GM12878 (cell line): ENCODE results near the gene LAMA5. TPM values are rescaled to one million over a fixed set of nuclear protein-coding genes. Genes with fewer than 3 reads are reported as not detected.

ENCODE experiments used
- ATAC-seq: fragments of 200-7000 bp; cut with Tn5 transposase; 3 replicates; pipeline ENCODE4 v1.9.1; 2020; ENCODE audit warnings: mild to moderate bottlenecking, moderate library complexity
- BruUV-seq: library from RNA; stranded (reverse); fragments of 400-500 nt; replicated peaks from 2 replicates; lab custom pipeline; 2021; lab: Mats Ljungman, UMichigan
- CTCF ChIA-PET: fragments of 300-600 bp; sonication (Branson Sonifier 250); formaldehyde crosslinking; extraction: SDS; loops from one replicate; lab custom pipeline; 2021; ENCODE audit warnings: inconsistent platforms; lab: Yijun Ruan, JAX
- POLR2A ChIA-PET: fragments of 350-600 bp; formaldehyde crosslinking; extraction: SDS; loops from one replicate; lab custom pipeline; 2021; ENCODE audit warnings: inconsistent platforms; lab: Charles Lee
- RAD21 ChIA-PET: fragments of 300-600 bp; sonication (Branson Sonifier 250); formaldehyde crosslinking; loops from one replicate; lab custom pipeline; 2023; ENCODE audit warnings: antibody characterized with exemption; ENCODE audit not compliant: unreplicated experiment; lab: Charles Lee
- SMC1A ChIA-PET: fragments of 300-600 bp; sonication (Branson Sonifier 250); formaldehyde crosslinking; loops from one replicate; lab custom pipeline; 2023; ENCODE audit not compliant: unreplicated experiment, uncharacterized antibody; lab: Charles Lee
- DNase-seq: peaks from one replicate; pipeline ENCODE4 v3.0.0-alpha.2; 2011; ENCODE audit warnings: low read depth, low spot score
- FAIRE-seq: peaks from 3 replicates; lab custom pipeline; 2011; peaks lifted over from hg19 to GRCh38; lab: Jason Lieb, UNC
- H2AFZ ChIP-seq: 2 replicates; pipeline ENCODE4 v1.6.0; 2011; ENCODE audit warnings: low read depth, low read length, control low read depth; ENCODE audit not compliant: control insufficient read depth
- H3K27ac ChIP-seq: 2 replicates; pipeline ENCODE4 v1.5.1; 2011; ENCODE audit warnings: control low read depth; ENCODE audit not compliant: control insufficient read depth, insufficient read depth
- H3K27me3 ChIP-seq, 2 experiments: replicated peaks in 1 of 2; 2 replicates each; pipeline versions ENCODE4 v1.6.0 to v1.6.1; 2011; ENCODE audit warnings: low read length in 1 of 2; ENCODE audit not compliant: control insufficient read depth in 2 of 2, insufficient read depth in 2 of 2
- H3K36me3 ChIP-seq, 2 experiments: 2 replicates each; pipeline ENCODE4 v1.5.1; 2011; ENCODE audit warnings: low read length in 1 of 2; ENCODE audit not compliant: control insufficient read depth in 2 of 2, insufficient read depth in 2 of 2
- H3K4me1 ChIP-seq: 2 replicates; pipeline ENCODE4 v1.6.1; 2011; ENCODE audit warnings: mild to moderate bottlenecking, low read length, moderate library complexity, mixed read lengths; ENCODE audit not compliant: control insufficient read depth, insufficient read depth
- H3K4me2 ChIP-seq: 2 replicates; pipeline ENCODE4 v1.6.0; 2011; ENCODE audit warnings: control low read depth; ENCODE audit not compliant: control insufficient read depth, insufficient read depth
- H3K4me3 ChIP-seq: fragments of 200-600 bp; sonication (generic); 2 replicates; pipeline ENCODE4 v1.5.1; 2016
- H3K79me2 ChIP-seq: 2 replicates; pipeline ENCODE4 v1.6.0; 2011; ENCODE audit warnings: low read length; ENCODE audit not compliant: control insufficient read depth, insufficient read depth
- H3K9ac ChIP-seq: 2 replicates; pipeline ENCODE4 v1.8.0; 2011; ENCODE audit warnings: low read length, control low read depth, mixed read lengths; ENCODE audit not compliant: control insufficient read depth, insufficient read depth
- H3K9me3 ChIP-seq: replicated peaks from 3 replicates; pipeline ENCODE4 v1.5.1; 2011; ENCODE audit warnings: mild to moderate bottlenecking, low read length; ENCODE audit not compliant: control insufficient read depth, insufficient read depth
- H4K20me1 ChIP-seq: 2 replicates; pipeline ENCODE4 v1.6.0; 2011; ENCODE audit not compliant: control insufficient read depth, insufficient read depth
- CREB1 ChIP-seq: IDR thresholded peaks from 2 replicates; pipeline ENCODE4 v1.6.1; 2012; ENCODE audit warnings: low read depth, mild to moderate bottlenecking, inconsistent platforms
- FOXM1 ChIP-seq: IDR thresholded peaks from 2 replicates; pipeline ENCODE4 v1.6.1; 2012; ENCODE audit warnings: low read depth, mild to moderate bottlenecking, inconsistent platforms, low read length, moderate library complexity
- HCFC1 ChIP-seq: fragments of 150-350 bp; IDR thresholded peaks from 2 replicates; pipeline ENCODE4 v1.6.1; 2014; ENCODE audit warnings: low read length
- NRF1 ChIP-seq: conservative IDR thresholded peaks from 2 replicates; pipeline ENCODE4 v1.6.1; 2011; ENCODE audit warnings: mild to moderate bottlenecking, low read depth, low read length, improper control_type of control experiment
- RAD51 ChIP-seq: fragments of 450-650 bp; IDR thresholded peaks from 2 replicates; pipeline ENCODE4 v1.6.1; 2016; ENCODE audit warnings: moderate library complexity, mild to moderate bottlenecking, inconsistent platforms
- RCOR1 ChIP-seq: conservative IDR thresholded peaks from 2 replicates; pipeline ENCODE4 v1.6.1; 2012; ENCODE audit warnings: low read depth, low read length, improper control_type of control experiment
- RFX5 ChIP-seq: IDR thresholded peaks from 2 replicates; pipeline ENCODE4 v1.6.1; 2011; ENCODE audit warnings: low read depth, low read length, improper control_type of control experiment
- SMAD1 ChIP-seq: fragments of 450-650 bp; IDR thresholded peaks from 2 replicates; pipeline ENCODE4 v1.6.1; 2018; ENCODE audit warnings: mild to moderate bottlenecking, low read depth; ENCODE audit not compliant: partially characterized antibody
- ZNF207 ChIP-seq: fragments of 450-650 bp; IDR thresholded peaks from 2 replicates; pipeline ENCODE4 v1.6.1; 2014; ENCODE audit warnings: antibody characterized with exemption, mild to moderate bottlenecking, borderline replicate concordance
- WGBS: methylation state at CpG from one replicate; pipeline ENCODE4 v1.1.6; 2016; ENCODE audit warnings: low lambda C conversion rate; ENCODE audit not compliant: insufficient replicate concordance, insufficient coverage; ENCODE audit errors: missing lambda C conversion rate; 5-methylcytosine and 5-hydroxymethylcytosine counted together
- in situ Hi-C: fragments of 300-500 bp; cut with MboI; formaldehyde crosslinking; loops from 9 replicates; pipeline ENCODE4 v1.14.3; 2018; ENCODE audit warnings: mixed read lengths
- intact Hi-C: fragments of 100-400 bp; cut with micrococcal nuclease; formaldehyde crosslinking; loops from one replicate; pipeline ENCODE4 v1.14.2; 2022; ENCODE audit not compliant: unreplicated experiment
- polyA plus RNA-seq, 11 experiments: library from polyadenylated mRNA; depleted of rRNA in 4 of 11; unstranded in 6 of 11; stranded (reverse) in 5 of 11; fragments of >200 nt; fragmentation: Nextera tagmentation in 4 of 11; fragmentation: Illumina TruSeq in 1 of 11; extraction: Ambion mirVana in 4 of 11; extraction: Trizol in 1 of 11; gene quantifications; 1 replicate in 1 of 11; 2 replicates in 10 of 11; pipeline versions ENCODE4 v1.2.1 to v1.2.3, GENCODE V29; 2011 to 2016; ENCODE audit warnings: inconsistent platforms in 2 of 11, missing spikeins in 2 of 11, low read depth in 1 of 11
- total RNA-seq, 4 experiments: library from RNA; depleted of rRNA in 3 of 4; stranded (reverse); fragments of >200 nt in 3 of 4; fragmentation: Illumina TruSeq in 1 of 4; extraction: Trizol in 1 of 4; gene quantifications; 2 replicates each; pipeline versions ENCODE4 v1.2.1 to v1.2.3, GENCODE V29; 2013 to 2021

Gene LAMA5
- total and polyA plus RNA-seq, 10 of the 15 experiments (the other 5 are each of a cell fraction or from before 2014, with no cell fraction given): 0.09 to 3.1 (median 1.6) TPM; not detected in 3

GRCh38 chr20:62318400-62319345 is 48.4 kb downstream of the LAMA5 start:
- H3K79me2 ChIP-seq: no peaks in the 10 kb centered on the region
- no peaks in the 10 kb centered on the region; a peak in 1 of 4 replicates for H3K36me3 ChIP-seq
- no peak for TF ChIP-seq RFX5
- no peak for TF ChIP-seq CREB1
- no peak for TF ChIP-seq RCOR1
- TF ChIP-seq NRF1: no peak
- no peak for TF ChIP-seq ZNF207
- TF ChIP-seq RAD51: no peak
- TF ChIP-seq SMAD1: no peak
- no peak for TF ChIP-seq FOXM1
- TF ChIP-seq HCFC1: no peak
- RAD21 ChIA-PET: no interaction called here
- ATAC-seq (no peak; the same call in 2 of the 3 replicates), FAIRE-seq (no peak), DNase-seq (no peak)
- H3K4me2 ChIP-seq: no peak overlapping the region
- H3K4me1 ChIP-seq: no peaks in the 10 kb centered on the region
- no peak overlapping the region for H3K4me3 ChIP-seq
- no peak overlapping the region for H3K27ac ChIP-seq
- H3K9ac ChIP-seq: no peak overlapping the region
- no TSS peak for BruUV-seq
- intact Hi-C loops (no loop called here), in situ Hi-C loops (no loop called here)
- no peaks in the 10 kb centered on the region for H3K27me3 ChIP-seq
- no peaks in the 10 kb centered on the region for H4K20me1 ChIP-seq
- CTCF ChIA-PET: no interaction called here
- 88% methylated on average over 36 of the region's 36 CpGs for WGBS
- H2AFZ ChIP-seq: no peak overlapping the region
- H3K9me3 ChIP-seq: no peaks in the 10 kb centered on the region; the same call in 2 of the 3 replicates
- POLR2A ChIA-PET: no interaction called here
- SMC1A ChIA-PET: no interaction called here
